ENCODE measurements around the gene FCGBP.

FCGBP gene

GRCh38 chr19:39937094-39937720 is 2.8 kb upstream of the FCGBP start:
- no peak overlapping the region for H3K4me3 ChIP-seq (ENCODE audit: low read depth, low read length)
- H3K27ac ChIP-seq, result no peak overlapping the region
- no peaks in the 10 kb centered on the region for H3K27me3 ChIP-seq (replicated peaks)
- H3K36me3 ChIP-seq (replicated peaks), result no peaks in the 10 kb centered on the region
- in situ Hi-C loops (cut with HindIII; ENCODE audit: low pct_ligation_motif_present, low sequenced_read_pairs), result no loop called here
- DNase-seq, result no peak
- TF ChIP-seq, protein P1, sequence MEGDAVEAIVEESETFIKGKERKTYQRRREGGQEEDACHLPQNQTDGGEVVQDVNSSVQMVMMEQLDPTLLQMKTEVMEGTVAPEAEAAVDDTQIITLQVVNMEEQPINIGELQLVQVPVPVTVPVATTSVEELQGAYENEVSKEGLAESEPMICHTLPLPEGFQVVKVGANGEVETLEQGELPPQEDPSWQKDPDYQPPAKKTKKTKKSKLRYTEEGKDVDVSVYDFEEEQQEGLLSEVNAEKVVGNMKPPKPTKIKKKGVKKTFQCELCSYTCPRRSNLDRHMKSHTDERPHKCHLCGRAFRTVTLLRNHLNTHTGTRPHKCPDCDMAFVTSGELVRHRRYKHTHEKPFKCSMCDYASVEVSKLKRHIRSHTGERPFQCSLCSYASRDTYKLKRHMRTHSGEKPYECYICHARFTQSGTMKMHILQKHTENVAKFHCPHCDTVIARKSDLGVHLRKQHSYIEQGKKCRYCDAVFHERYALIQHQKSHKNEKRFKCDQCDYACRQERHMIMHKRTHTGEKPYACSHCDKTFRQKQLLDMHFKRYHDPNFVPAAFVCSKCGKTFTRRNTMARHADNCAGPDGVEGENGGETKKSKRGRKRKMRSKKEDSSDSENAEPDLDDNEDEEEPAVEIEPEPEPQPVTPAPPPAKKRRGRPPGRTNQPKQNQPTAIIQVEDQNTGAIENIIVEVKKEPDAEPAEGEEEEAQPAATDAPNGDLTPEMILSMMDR (IDR thresholded peaks at IDR 0.05; ENCODE audit: low read depth, low read length, missing control alignments), result no peak

DNA sequence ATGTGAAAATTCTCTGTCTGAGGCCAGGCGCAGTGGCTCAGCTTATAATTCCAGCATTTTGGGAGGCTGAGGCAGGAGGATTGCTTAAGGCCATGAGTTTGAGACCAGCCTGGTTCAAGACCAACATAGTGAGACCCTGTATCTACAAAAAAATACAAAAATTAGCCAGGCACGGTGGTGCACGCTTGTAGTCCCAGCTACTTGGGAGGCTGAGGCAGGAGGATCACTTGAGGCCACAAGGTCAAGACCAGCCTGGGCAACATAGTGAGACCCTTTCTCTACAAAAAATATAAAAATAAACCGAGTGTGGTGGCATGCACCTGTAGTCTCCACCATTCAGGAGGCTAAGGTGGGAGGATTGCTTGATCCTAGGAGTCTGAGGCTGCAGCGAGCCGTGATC is 2.2 kb upstream of the FCGBP start:
- Histone ChIP-seq H3K27ac (no peak overlapping the region), H3K27me3 (replicated peaks) (no peaks in the 10 kb centered on the region)

GRCh38 chr19:39936020-39936419 is 1.6 kb upstream of the FCGBP start:
- no peak overlapping the region for H3K27ac ChIP-seq

More for the DNA sequence above, 2.2 kb upstream of the FCGBP start:
- TF ChIP-seq, protein P1 (IDR thresholded peaks at IDR 0.05; ENCODE audit: low read depth, low read length, missing control alignments), result no peak
- no peak for DNase-seq
- H3K36me3 ChIP-seq (replicated peaks), result no peaks in the 10 kb centered on the region
- H3K4me3 ChIP-seq (ENCODE audit: low read depth, low read length), result no peak overlapping the region
- in situ Hi-C loops (cut with HindIII; ENCODE audit: low pct_ligation_motif_present, low sequenced_read_pairs), result no loop called here

GRCh38 chr19:39935364-39935661 is 879 bp upstream of the FCGBP start:
- TF ChIP-seq, protein P1 (IDR thresholded peaks at IDR 0.05; ENCODE audit: low read depth, low read length, missing control alignments), result no peak
- Histone ChIP-seq H3K27me3 (replicated peaks) (no peaks in the 10 kb centered on the region), H3K27ac (no peak overlapping the region), H3K36me3 (replicated peaks) (no peaks in the 10 kb centered on the region), H3K4me3 (ENCODE audit: low read depth, low read length) (no peak overlapping the region)
- in situ Hi-C loops (cut with HindIII; ENCODE audit: low pct_ligation_motif_present, low sequenced_read_pairs), result no loop called here
- no peak for DNase-seq

More at GRCh38 chr19:39936020-39936419, 1.6 kb upstream of the FCGBP start:
- TF ChIP-seq, protein P1 (IDR thresholded peaks at IDR 0.05; ENCODE audit: low read depth, low read length, missing control alignments), result no peak
- DNase-seq, result no peak
- H3K4me3 ChIP-seq (ENCODE audit: low read depth, low read length), result no peak overlapping the region
- H3K36me3 ChIP-seq (replicated peaks), result no peaks in the 10 kb centered on the region
- H3K27me3 ChIP-seq (replicated peaks), result no peaks in the 10 kb centered on the region
- in situ Hi-C loops (cut with HindIII; ENCODE audit: low pct_ligation_motif_present, low sequenced_read_pairs), result no loop called here

- no peaks in the 10 kb centered on the region for H3K27me3 ChIP-seq (replicated peaks)
- DNase-seq, result no peak
- TF ChIP-seq, protein P1 (IDR thresholded peaks at IDR 0.05; ENCODE audit: low read depth, low read length, missing control alignments), result no peak
- no peak overlapping the region for H3K27ac ChIP-seq
- in situ Hi-C loops (cut with HindIII; ENCODE audit: low pct_ligation_motif_present, low sequenced_read_pairs), result no loop called here
- H3K36me3 ChIP-seq (replicated peaks), result no peaks in the 10 kb centered on the region
- H3K4me3 ChIP-seq (ENCODE audit: low read depth, low read length), result no peak overlapping the region
Measured at GRCh38 chr19:39929750-39930149, 4.7 kb downstream of the FCGBP start.

DNA sequence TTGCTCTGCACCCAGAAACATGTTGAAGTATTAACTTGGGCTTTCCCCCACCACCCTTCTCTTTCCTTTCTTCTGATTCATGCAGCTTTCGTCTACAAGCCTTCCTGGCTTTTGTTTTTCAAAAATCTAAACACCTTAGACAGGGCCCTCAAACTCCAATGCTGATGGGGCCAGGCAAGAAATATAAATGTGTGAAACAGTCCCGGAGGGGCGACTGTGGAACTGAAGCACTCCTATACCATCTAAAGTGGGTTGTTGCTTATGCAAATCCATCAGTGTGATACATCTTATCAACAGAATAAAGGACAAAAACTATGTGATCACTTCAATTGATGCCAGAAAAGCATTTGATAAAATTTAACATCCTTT is 6.1 kb downstream of the FCGBP start:
- in situ Hi-C loops (cut with HindIII; ENCODE audit: low pct_ligation_motif_present, low sequenced_read_pairs), result no loop called here
- no peaks in the 10 kb centered on the region for H3K36me3 ChIP-seq (replicated peaks)

More for the DNA sequence above, 6.1 kb downstream of the FCGBP start:
- Histone ChIP-seq H3K4me3 (ENCODE audit: low read depth, low read length) (no peak overlapping the region), H3K27me3 (replicated peaks) (no peaks in the 10 kb centered on the region), H3K27ac (no peak overlapping the region)
- no peak for DNase-seq
- TF ChIP-seq, protein P1 (IDR thresholded peaks at IDR 0.05; ENCODE audit: low read depth, low read length, missing control alignments), result no peak

Data from brain microvascular endothelial cell (primary cell).